ENCODE data around the gene C2orf72.

The C2orf72 gene

DNA sequence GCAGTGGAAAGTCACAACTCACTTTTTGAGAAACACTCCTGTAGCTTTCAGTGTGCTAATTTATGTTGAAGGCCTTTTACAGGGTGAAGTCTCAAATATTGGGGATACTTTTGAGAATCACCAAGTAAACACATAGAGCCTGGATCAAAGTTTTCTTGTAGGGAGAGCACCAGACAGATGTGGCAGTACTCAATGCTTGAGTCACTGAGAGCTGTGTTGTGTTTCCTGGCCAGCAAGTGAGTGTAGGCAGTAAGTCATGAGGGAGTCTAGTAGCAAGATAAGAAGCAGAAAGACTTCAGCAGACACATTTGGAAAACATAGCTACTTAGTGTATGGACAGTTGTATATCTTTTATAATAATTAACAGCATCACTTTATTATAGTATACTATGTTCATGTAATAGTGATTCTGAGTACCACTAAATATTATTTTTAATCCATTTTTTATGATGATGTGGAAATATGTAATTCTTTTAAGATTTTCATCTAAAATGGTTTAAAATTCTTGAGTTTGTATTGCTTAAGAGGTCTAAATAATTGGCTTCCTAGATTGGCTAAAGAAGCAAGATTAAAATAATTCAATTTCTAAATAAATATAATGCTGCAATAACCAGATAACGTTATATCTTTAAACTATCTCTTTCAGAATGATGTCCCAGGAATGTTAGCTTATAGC lies 32.2 kb downstream of the C2orf72 start:
- no peak for DNase-seq (ENCODE audit: low spot score)

DNA sequence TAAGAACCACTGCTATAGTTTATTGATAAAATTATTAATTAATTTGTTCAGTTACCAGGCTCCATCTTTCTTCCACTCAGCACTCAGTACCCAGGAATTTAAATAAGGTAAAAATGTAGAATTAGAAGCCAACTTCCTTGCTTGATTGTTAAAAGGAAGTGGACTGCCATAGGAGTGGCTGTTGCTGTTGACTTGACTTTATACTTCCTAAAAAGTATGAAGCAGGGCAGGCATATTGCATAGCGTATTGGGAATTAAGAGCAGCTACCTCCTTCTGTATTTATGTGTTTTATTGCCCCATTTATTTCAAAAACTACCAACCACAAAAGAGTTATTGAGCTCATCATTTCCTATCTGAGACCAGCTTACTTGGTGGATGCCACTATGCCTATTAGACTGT lies 47.2 kb downstream of the C2orf72 start:
- no peak for DNase-seq (ENCODE audit: low spot score)

DNA sequence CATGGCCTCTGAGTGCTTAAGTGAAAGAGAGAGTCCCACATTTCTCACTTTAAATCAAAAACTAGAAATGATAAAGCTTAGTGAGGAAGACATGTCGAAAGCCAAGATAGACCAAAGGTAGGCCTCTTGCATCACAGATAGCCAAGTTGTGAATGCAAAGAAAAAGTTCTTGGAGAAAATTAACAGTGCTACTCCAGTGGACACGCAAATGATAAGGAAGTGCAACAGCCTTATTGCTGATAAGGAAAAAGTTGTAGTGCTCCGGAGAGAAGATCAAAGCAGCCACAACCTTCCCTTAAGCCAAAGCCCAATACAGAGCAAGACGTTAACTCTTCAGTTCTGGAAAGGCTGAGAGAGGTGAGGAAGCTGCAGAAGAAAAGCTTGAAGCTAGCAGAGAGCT lies 51.4 kb downstream of the C2orf72 start:
- no peak for DNase-seq (ENCODE audit: low spot score)

DNA sequence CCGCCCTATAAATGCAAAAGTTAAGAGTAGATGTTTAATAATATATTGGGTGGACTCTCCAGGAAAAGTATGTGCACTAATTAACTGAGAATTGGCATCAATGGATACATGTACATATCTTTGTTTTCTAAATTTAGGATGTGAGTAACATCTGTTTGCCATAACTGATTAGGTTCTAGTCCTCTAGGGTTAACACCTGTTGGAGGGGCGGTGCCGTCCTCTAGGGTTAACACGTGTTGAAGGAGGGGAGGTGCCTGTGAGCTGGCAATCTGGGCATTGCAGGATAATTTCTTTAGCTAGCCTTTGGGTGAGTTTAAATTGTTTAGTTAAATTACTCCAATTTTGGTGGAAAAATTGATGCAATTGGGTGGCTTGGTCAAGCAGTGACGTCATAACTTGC lies 56.6 kb downstream of the C2orf72 start:
- DNase-seq (ENCODE audit: low spot score) = no peak

DNA sequence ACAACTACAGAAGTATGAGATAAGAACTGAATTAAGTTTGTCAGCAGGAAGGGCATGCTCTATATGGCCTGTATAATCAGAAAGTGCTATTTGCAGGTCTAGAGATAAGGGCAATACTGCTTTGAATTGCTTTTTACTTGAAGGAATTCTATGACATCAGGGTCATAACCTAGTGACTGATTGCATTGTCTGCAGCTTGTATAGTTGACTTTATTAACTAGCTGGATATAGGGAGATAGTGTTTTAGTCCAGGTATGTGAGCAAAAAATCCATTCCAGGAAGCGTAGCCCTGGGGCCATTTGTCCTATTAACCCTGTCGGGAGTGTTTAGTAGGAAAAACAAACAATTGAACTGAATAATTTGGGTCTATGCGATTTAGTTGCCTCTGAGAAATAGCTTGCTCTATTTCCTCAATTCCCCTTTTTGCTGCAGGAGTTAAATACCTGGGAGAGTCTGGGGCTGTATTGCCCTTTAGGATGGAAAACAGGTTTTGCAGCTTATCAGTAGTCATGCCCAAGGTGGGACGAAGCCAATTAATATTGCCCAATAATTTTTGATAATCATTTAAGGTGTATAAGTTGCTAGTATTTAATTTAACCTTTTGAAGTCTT lies 57.5 kb downstream of the C2orf72 start:
- DNase-seq (ENCODE audit: low spot score) = no peak

All from globus pallidus (tissue), 1 donor.